ENCODE data around the gene AGL. TPM values are rescaled to one million over a fixed set of nuclear protein-coding genes. Genes with fewer than 3 reads are reported as not detected.
A peak's percentile ranks its signal among the peaks of the same experiment; 100 is the strongest.

The AGL gene
- total and polyA plus RNA-seq, 2 of the 8 experiments (the other 6 are each of a cell fraction or from before 2014, with no cell fraction given) = 2.7 to 19.2 TPM

- TF ChIP-seq, protein P1, sequence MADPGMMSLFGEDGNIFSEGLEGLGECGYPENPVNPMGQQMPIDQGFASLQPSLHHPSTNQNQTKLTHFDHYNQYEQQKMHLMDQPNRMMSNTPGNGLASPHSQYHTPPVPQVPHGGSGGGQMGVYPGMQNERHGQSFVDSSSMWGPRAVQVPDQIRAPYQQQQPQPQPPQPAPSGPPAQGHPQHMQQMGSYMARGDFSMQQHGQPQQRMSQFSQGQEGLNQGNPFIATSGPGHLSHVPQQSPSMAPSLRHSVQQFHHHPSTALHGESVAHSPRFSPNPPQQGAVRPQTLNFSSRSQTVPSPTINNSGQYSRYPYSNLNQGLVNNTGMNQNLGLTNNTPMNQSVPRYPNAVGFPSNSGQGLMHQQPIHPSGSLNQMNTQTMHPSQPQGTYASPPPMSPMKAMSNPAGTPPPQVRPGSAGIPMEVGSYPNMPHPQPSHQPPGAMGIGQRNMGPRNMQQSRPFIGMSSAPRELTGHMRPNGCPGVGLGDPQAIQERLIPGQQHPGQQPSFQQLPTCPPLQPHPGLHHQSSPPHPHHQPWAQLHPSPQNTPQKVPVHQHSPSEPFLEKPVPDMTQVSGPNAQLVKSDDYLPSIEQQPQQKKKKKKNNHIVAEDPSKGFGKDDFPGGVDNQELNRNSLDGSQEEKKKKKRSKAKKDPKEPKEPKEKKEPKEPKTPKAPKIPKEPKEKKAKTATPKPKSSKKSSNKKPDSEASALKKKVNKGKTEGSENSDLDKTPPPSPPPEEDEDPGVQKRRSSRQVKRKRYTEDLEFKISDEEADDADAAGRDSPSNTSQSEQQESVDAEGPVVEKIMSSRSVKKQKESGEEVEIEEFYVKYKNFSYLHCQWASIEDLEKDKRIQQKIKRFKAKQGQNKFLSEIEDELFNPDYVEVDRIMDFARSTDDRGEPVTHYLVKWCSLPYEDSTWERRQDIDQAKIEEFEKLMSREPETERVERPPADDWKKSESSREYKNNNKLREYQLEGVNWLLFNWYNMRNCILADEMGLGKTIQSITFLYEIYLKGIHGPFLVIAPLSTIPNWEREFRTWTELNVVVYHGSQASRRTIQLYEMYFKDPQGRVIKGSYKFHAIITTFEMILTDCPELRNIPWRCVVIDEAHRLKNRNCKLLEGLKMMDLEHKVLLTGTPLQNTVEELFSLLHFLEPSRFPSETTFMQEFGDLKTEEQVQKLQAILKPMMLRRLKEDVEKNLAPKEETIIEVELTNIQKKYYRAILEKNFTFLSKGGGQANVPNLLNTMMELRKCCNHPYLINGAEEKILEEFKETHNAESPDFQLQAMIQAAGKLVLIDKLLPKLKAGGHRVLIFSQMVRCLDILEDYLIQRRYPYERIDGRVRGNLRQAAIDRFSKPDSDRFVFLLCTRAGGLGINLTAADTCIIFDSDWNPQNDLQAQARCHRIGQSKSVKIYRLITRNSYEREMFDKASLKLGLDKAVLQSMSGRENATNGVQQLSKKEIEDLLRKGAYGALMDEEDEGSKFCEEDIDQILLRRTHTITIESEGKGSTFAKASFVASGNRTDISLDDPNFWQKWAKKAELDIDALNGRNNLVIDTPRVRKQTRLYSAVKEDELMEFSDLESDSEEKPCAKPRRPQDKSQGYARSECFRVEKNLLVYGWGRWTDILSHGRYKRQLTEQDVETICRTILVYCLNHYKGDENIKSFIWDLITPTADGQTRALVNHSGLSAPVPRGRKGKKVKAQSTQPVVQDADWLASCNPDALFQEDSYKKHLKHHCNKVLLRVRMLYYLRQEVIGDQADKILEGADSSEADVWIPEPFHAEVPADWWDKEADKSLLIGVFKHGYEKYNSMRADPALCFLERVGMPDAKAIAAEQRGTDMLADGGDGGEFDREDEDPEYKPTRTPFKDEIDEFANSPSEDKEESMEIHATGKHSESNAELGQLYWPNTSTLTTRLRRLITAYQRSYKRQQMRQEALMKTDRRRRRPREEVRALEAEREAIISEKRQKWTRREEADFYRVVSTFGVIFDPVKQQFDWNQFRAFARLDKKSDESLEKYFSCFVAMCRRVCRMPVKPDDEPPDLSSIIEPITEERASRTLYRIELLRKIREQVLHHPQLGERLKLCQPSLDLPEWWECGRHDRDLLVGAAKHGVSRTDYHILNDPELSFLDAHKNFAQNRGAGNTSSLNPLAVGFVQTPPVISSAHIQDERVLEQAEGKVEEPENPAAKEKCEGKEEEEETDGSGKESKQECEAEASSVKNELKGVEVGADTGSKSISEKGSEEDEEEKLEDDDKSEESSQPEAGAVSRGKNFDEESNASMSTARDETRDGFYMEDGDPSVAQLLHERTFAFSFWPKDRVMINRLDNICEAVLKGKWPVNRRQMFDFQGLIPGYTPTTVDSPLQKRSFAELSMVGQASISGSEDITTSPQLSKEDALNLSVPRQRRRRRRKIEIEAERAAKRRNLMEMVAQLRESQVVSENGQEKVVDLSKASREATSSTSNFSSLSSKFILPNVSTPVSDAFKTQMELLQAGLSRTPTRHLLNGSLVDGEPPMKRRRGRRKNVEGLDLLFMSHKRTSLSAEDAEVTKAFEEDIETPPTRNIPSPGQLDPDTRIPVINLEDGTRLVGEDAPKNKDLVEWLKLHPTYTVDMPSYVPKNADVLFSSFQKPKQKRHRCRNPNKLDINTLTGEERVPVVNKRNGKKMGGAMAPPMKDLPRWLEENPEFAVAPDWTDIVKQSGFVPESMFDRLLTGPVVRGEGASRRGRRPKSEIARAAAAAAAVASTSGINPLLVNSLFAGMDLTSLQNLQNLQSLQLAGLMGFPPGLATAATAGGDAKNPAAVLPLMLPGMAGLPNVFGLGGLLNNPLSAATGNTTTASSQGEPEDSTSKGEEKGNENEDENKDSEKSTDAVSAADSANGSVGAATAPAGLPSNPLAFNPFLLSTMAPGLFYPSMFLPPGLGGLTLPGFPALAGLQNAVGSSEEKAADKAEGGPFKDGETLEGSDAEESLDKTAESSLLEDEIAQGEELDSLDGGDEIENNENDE (IDR thresholded peaks at IDR 0.05; ENCODE audit: insufficient replicate concordance, low read length) = no peak
- peak; percentile 23; the same call in 1 of the 2 replicates for TF ChIP-seq MAFK (IDR thresholded peaks at IDR 0.05; ENCODE audit: low read depth, low read length)
Observed at GRCh38 chr1:99945174-99945573, 95.0 kb downstream of the AGL start (continued).
